GM23338 (cell line): Measurements from ENCODE around the gene WSB2. TPM values are rescaled to one million over a fixed set of nuclear protein-coding genes. Genes with fewer than 3 reads are reported as not detected.

Experiments
- ATAC-seq: fragments of 200-7000 bp; cut with Tn5 transposase; 3 replicates; pipeline ENCODE4 v1.9.1; 2020
- DNase-seq: peaks from one replicate; pipeline ENCODE4 v3.0.0-alpha.2; 2015; ENCODE audit warnings: low spot score
- H2AFZ ChIP-seq: fragments of 200-600 bp; sonication (generic); 2 replicates; pipeline ENCODE4 v1.8.0; 2016; ENCODE audit warnings: antibody characterized with exemption, mild to moderate bottlenecking, moderate library complexity
- H3F3A ChIP-seq: fragments of 200-600 bp; sonication (generic); replicated peaks from 2 replicates; pipeline ENCODE4 v1.8.0; 2017; ENCODE audit warnings: antibody characterized with exemption, mixed run types, low read depth
- H3K27ac ChIP-seq: fragments of 200-600 bp; sonication (generic); 2 replicates; pipeline ENCODE4 v1.6.1; 2016; ENCODE audit warnings: low read depth
- H3K27me3 ChIP-seq: fragments of 200-600 bp; sonication (generic); 2 replicates; pipeline ENCODE4 v1.8.0; 2016; ENCODE audit warnings: mild to moderate bottlenecking, mixed run types, moderate library complexity; ENCODE audit not compliant: insufficient read depth
- H3K36me3 ChIP-seq: fragments of 200-600 bp; sonication (generic); 2 replicates; pipeline ENCODE4 v1.8.0; 2016; ENCODE audit warnings: mild to moderate bottlenecking; ENCODE audit not compliant: insufficient read depth
- H3K4me1 ChIP-seq: fragments of 200-600 bp; sonication (generic); 2 replicates; pipeline ENCODE4 v1.8.0; 2016; ENCODE audit warnings: mild to moderate bottlenecking, moderate library complexity; ENCODE audit not compliant: insufficient read depth
- H3K4me2 ChIP-seq: fragments of 200-600 bp; sonication (generic); 2 replicates; pipeline ENCODE4 v1.7.1; 2017; ENCODE audit warnings: mixed run types
- H3K4me3 ChIP-seq: fragments of 200-600 bp; sonication (generic); 2 replicates; pipeline ENCODE4 v1.6.1; 2016; ENCODE audit warnings: mixed run types
- H3K79me2 ChIP-seq: fragments of 200-600 bp; sonication (generic); replicated peaks from 2 replicates; pipeline ENCODE4 v1.8.0; 2017; ENCODE audit warnings: mild to moderate bottlenecking; ENCODE audit not compliant: insufficient read depth
- H3K9me2 ChIP-seq: fragments of 200-600 bp; sonication (generic); 2 replicates; pipeline ENCODE4 v1.8.0; 2017; ENCODE audit not compliant: insufficient read depth
- H4K20me1 ChIP-seq: fragments of 200-600 bp; sonication (generic); replicated peaks from 2 replicates; pipeline ENCODE4 v1.8.0; 2017; ENCODE audit warnings: mild to moderate bottlenecking; ENCODE audit not compliant: insufficient read depth
- H3K27ac Mint-ChIP-seq: 2 replicates; pipeline ENCODE4 v1.8.0; 2020; ENCODE audit warnings: inconsistent platforms, mild to moderate bottlenecking, moderate library complexity, mixed read lengths
- H3K27me3 Mint-ChIP-seq: 3 replicates; pipeline ENCODE4 v1.8.0; 2022; ENCODE audit warnings: low read depth, mild to moderate bottlenecking, moderate library complexity, mixed read lengths, inconsistent platforms; ENCODE audit not compliant: insufficient read depth, poor library complexity
- H3K36me3 Mint-ChIP-seq: 3 replicates; pipeline ENCODE4 v1.8.0; 2021; ENCODE audit warnings: low read depth, mild to moderate bottlenecking, inconsistent platforms, moderate library complexity, mixed read lengths
- H3K4me1 Mint-ChIP-seq: 3 replicates; pipeline ENCODE4 v1.8.0; 2020; ENCODE audit warnings: mild to moderate bottlenecking, inconsistent platforms, mixed read lengths
- H3K4me3 Mint-ChIP-seq: 3 replicates; pipeline ENCODE4 v1.8.0; 2021; ENCODE audit warnings: moderate library complexity, mild to moderate bottlenecking, inconsistent platforms, mixed read lengths
- H3K9me3 Mint-ChIP-seq: 3 replicates; pipeline ENCODE4 v1.8.0; 2020; ENCODE audit warnings: moderate library complexity, mild to moderate bottlenecking, inconsistent platforms, mixed read lengths
- CREB1 ChIP-seq: fragments of 250-450 bp; sonication (Bioruptor Pico); IDR thresholded peaks from 2 replicates; pipeline ENCODE4 v1.5.0; 2020; ENCODE audit warnings: low read depth, mild to moderate bottlenecking, moderate library complexity
- CTCF ChIP-seq, 2 experiments: fragments of 200-600 bp in 1 of 2; sonication (generic) in 1 of 2; conservative IDR thresholded peaks; 2 replicates each; pipeline versions ENCODE4 v1.5.1 to v1.6.1; 2016 to 2017; ENCODE audit warnings: antibody characterized with exemption in 2 of 2, low read depth in 2 of 2, mild to moderate bottlenecking in 2 of 2, moderate library complexity in 1 of 2
- EZH2 ChIP-seq: fragments of 200-600 bp; sonication (generic); IDR thresholded peaks from one replicate; pipeline ENCODE4 v1.8.0; 2017; ENCODE audit warnings: antibody characterized with exemption, mild to moderate bottlenecking, low read depth; ENCODE audit not compliant: unreplicated experiment
- EZH2phosphoT487 ChIP-seq: fragments of 200-600 bp; sonication (generic); IDR thresholded peaks from one replicate; pipeline ENCODE4 v1.8.1; 2018; ENCODE audit warnings: antibody characterized with exemption; ENCODE audit not compliant: unreplicated experiment
- NANOG ChIP-seq: IDR thresholded peaks from 2 replicates; pipeline ENCODE4 v1.6.1; 2016; ENCODE audit warnings: antibody characterized with exemption, borderline replicate concordance
- POLR2AphosphoS5 ChIP-seq: IDR thresholded peaks from 2 replicates; pipeline ENCODE4 v1.6.1; 2016; ENCODE audit warnings: antibody characterized with exemption, low read depth
- REST ChIP-seq: IDR thresholded peaks from one replicate; pipeline ENCODE4 v1.6.1; 2018; ENCODE audit warnings: antibody characterized with exemption; ENCODE audit not compliant: unreplicated experiment
- STAT1 ChIP-seq: IDR thresholded peaks from one replicate; pipeline ENCODE4 v1.6.1; 2016; ENCODE audit warnings: antibody characterized with exemption; ENCODE audit not compliant: unreplicated experiment
- ZNF114 ChIP-seq: fragments of 250-450 bp; sonication (Bioruptor Pico); IDR thresholded peaks from 2 replicates; pipeline ENCODE4 v1.5.0; 2020; ENCODE audit warnings: mild to moderate bottlenecking, moderate library complexity
- ZNF331 ChIP-seq: fragments of 250-450 bp; sonication (Bioruptor Pico); IDR thresholded peaks from 2 replicates; pipeline ENCODE4 v1.5.0; 2020; ENCODE audit warnings: low read depth, mild to moderate bottlenecking, moderate library complexity
- polyA plus RNA-seq: library from polyadenylated mRNA; unstranded; fragments of >200 nt; fragmentation: Nextera tagmentation; extraction: Ambion mirVana; gene quantifications from 2 replicates; pipeline ENCODE4 v1.2.1, GENCODE V29; 2016
- total RNA-seq: library from RNA; depleted of rRNA; stranded (reverse); fragments of >200 nt; shearing (Covaris generic); gene quantifications from 2 replicates; pipeline ENCODE4 v1.2.3, GENCODE V29; 2014

The WSB2 gene
- total and polyA plus RNA-seq, 2 experiments from 2014 or later = 36.6 to 60.8 TPM

GRCh38 chr12:118070650-118071049 is 9.7 kb upstream of the WSB2 start (continued):
- no peak for TF ChIP-seq REST
- TF ChIP-seq EZH2phosphoT487 = no peak
- TF ChIP-seq POLR2AphosphoS5 = no peak
- no peak for TF ChIP-seq CTCF (conservative IDR thresholded peaks at IDR 0.05; ENCODE audit: low read depth in 2 of 2)

- Mint-ChIP-seq H3K27me3 (peaks cover 11% of the 10 kb centered on the region), H3K36me3 (peaks cover 72% of the 10 kb centered on the region), H3K4me1 (peaks cover 28% of the 10 kb centered on the region), H3K9me3 (no peaks in the 10 kb centered on the region), H3K27ac (peak overlapping the region; percentile 27; the same call in 1 of the 2 replicates), H3K4me3 (no peak overlapping the region)
- Histone ChIP-seq H3K4me2 (no peak overlapping the region), H3K27me3 (no peaks in the 10 kb centered on the region), H4K20me1 (no peaks in the 10 kb centered on the region; the same call in 1 of the 2 replicates), H3K27ac (peak overlapping the region; percentile 80), H3K79me2 (no peaks in the 10 kb centered on the region), H3F3A (peaks cover 24% of the 10 kb centered on the region), H3K4me1 (peaks cover 10% of the 10 kb centered on the region), H2AFZ (no peak overlapping the region), H3K36me3 (peaks cover 28% of the 10 kb centered on the region), H3K4me3 (no peak overlapping the region), H3K9me2 (no peaks in the 10 kb centered on the region)
- DNase-seq = no peak
- ATAC-seq = no peak
- TF ChIP-seq CREB1 (CRISPR knock-in tag) = no peak
- no peak for TF ChIP-seq ZNF331 (CRISPR knock-in tag)
- no peak for TF ChIP-seq CTCF (conservative IDR thresholded peaks at IDR 0.05; ENCODE audit: low read depth in 2 of 2)
- TF ChIP-seq EZH2phosphoT487 = no peak
- TF ChIP-seq EZH2 = no peak
- no peak for TF ChIP-seq STAT1
- no peak for TF ChIP-seq ZNF114 (CRISPR knock-in tag)
- no peak for TF ChIP-seq POLR2AphosphoS5
- TF ChIP-seq NANOG = no peak
Measured at GRCh38 chr12:118068445-118068844, 7.5 kb upstream of the WSB2 start.
